Stimulated activated naive CD4-positive, alpha-beta T cell (primary cell): ENCODE results near the gene ARIH1.

Source experiments
- DNase-seq, 6 experiments: peaks; one replicate each; lab custom pipeline; 2025; lab: John Stamatoyannopoulos, UW

The ARIH1 gene

DNA sequence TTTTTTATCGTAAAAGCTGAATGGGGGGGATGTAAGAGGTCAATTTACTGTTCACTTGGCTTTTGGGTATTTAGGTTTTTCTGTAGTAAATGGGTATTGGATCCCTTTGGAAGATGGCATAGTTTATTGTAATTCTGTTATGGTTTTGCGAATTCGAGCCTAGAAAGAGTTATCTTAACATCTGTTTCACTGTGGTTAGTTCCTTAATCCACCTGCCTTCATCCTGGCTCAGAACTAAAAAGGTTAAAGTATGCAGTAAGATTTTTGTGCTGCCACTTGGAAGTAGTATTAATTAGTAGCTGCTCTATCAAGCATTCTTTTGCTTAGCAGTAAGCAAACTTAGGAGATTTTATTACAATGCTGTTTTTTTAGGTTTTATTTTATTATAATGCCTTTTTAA is 62.4 kb downstream of the ARIH1 start:
- DNase-seq = no peak

DNA sequence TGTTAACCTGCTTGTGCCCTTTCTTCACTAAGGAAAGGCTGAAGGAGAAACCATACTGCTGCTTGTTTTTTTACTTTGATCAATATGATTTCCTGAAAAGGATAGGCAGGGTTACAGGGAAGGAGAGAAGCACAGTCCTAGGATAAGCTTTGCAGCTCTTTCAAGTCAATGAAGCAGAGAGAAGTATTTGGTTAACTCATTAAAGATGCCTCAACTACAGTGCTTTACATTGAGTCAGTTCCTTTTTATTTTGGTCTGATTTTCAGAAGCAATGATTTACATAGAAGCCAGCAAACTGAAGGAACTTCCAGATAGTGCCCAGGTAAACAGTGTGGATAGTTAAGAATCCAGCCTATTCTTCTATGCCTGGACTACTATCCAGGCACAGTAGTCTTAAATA is 64.8 kb downstream of the ARIH1 start:
- DNase-seq = no peak

DNA sequence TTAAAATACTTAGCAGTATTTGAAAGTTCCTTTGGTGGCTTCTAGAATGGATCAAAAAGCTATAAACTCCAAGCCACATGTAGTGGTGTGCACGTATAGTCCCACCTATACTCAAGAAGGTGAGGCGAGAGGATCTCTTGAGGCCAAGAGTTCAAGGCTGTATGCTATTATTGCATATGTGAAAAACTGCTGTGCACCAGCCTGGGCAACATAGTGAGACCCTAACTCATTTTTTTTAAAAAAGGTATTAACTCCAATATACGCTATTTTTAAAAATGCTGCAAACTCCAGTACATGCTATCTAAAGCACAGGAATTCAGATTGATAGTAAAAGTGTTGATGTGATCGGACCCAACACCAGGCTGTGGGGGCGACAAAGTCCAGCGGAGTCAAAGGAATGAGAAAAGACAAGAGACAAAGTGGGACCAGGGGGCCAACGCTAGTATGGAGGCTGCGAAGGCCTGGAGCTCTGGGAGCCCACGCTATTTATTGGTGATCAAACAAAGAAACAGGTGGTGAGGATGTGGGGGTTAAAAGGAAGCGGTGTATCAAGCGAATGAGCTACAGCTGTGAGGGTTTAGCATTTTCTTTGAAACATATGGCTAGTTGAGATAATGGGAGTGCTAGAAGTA is 66.6 kb downstream of the ARIH1 start:
- DNase-seq = no peak

- DNase-seq = no peak
Observed at GRCh38 chr15:72541674-72542073, 67.5 kb downstream of the ARIH1 start.

- no peak for DNase-seq
Observed at GRCh38 chr15:72545156-72545555, 71.0 kb downstream of the ARIH1 start.

DNA sequence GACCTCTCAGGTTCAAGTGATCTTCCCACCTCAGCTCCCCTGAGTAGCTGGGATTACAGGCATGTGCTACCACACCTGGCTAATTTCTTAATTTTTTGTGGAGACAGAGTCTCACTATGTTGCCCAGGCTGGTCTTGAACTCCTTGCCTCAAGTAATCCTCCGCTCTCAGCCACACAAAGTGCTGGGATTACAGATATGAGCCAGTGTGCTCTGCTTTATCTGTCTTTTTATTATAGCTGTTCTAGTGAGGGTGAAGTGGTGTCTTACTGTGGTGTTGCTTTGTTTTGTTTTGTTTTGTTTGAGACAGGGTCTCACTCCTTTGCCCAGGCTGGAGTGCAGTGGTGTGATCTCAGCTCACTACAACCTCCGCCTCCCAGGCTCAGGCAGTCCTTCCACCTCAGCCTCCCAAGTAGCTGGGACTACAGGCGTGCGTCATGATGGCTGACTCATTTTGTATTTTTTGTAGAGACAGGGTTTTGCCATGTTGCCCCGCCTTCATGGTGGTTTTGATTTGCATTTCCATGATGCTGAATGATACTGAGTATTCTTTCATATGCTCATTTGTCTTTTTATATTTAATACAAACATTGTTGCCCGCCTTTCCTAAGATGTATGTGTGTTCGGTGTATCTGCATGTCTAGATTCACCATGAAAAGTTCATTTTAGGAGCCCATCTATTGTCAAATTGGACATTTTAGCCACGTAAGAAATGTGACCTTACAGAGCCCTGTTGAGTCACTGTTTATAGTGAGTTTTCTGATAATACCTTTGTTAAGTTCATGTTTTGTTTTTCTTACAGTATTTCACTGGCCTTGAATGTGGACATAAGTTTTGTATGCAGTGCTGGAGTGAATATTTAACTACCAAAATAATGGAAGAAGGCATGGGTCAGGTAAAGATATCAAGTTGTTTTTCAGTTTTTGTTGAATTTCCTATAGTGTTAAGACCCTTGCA is 80.6 kb downstream of the ARIH1 start:
- no peak for DNase-seq

- no peak for DNase-seq
Observed at GRCh38 chr15:72559781-72560180, 85.7 kb downstream of the ARIH1 start.

GRCh38 chr15:72560458-72560857 is 86.3 kb downstream of the ARIH1 start:
- no peak for DNase-seq

- no peak for DNase-seq
Observed at GRCh38 chr15:72562386-72562785, 88.3 kb downstream of the ARIH1 start.

- no peak for DNase-seq
Observed at GRCh38 chr15:72562878-72563277, 88.7 kb downstream of the ARIH1 start.

GRCh38 chr15:72564091-72564490 is 90.0 kb downstream of the ARIH1 start:
- no peak for DNase-seq

DNA sequence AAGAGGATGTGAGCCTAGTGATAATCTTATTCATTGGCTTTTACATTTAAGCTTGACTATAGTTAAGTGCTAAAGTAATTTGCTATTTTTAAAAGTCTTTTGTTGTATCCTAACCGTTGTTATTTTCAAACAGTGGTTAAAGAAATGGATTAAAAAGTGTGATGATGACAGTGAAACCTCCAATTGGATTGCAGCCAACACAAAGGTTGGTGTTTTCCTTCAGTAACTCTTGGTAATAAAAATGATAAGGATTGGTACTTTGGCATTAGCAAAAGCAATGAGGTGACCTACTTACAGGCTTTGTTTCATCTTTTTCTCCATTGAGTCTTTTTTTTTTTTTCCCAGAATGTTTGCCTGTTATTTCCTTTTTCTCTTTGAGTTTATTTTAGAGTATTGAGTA is 92.8 kb downstream of the ARIH1 start:
- no peak for DNase-seq

DNA sequence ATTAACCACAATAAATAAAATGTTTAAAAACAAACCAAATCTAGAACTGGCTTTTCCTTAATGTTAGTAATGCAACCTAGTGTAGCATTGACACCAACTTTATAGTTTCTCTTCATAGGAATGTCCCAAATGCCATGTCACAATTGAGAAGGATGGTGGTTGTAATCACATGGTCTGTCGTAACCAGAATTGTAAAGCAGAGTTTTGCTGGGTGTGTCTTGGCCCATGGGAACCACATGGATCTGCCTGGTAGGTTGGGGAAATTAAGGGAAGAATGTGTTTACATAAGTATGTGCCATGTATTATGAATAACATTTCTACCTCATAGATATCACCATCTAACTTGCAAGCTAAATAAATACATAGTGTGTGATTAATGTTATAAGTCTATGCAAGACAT is 95.9 kb downstream of the ARIH1 start:
- DNase-seq = no peak

DNA sequence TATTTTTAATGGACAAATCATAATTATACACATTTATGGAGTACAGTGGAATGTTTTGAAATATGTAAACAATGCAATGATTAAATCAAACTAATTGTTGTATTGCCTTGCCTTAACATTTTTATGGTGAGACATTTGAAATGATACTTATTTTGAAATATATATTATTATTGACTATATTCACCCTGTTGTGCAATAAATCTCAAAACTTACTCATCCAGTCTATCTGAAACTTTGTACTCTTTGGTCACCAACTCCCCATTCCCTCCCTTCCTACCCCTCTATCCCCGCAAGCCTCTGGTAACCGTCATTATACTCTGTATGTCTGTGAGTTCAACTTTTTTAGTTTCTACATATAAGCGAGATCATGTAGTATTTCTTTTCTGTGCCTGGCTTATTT is 105.7 kb downstream of the ARIH1 start:
- DNase-seq = no peak

GRCh38 chr15:72584006-72584405 is 109.9 kb downstream of the ARIH1 start:
- DNase-seq = no peak

- DNase-seq = no peak
Observed at GRCh38 chr15:72585025-72585424, 110.9 kb downstream of the ARIH1 start.

DNA sequence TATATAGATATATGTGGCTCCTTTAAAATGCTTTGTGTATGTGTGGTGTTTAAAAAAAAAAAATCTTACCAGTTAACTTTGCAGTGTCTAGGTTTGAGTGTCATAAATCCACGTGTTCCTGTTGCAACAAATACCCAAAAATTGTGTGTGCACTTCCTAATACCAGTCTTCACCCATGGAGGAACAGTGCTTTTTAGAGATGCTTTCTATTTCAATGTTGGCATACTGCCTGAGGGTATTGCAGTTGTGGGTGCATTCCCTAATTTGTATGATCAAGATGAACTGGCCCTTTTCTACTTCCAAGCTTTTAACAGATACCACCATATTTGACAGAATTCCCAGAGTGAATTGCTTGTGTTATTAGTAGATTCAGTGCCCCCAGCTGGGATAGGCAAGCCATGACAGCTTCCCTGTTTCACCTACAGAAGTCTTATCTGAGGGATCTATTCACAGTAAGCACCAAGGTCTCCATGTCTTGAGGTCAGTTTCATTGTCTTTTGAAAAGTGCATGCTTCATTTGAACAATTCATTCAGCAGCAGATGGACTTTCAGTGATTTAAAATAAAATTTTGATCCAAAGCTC is 111.4 kb downstream of the ARIH1 start:
- DNase-seq = no peak

DNA sequence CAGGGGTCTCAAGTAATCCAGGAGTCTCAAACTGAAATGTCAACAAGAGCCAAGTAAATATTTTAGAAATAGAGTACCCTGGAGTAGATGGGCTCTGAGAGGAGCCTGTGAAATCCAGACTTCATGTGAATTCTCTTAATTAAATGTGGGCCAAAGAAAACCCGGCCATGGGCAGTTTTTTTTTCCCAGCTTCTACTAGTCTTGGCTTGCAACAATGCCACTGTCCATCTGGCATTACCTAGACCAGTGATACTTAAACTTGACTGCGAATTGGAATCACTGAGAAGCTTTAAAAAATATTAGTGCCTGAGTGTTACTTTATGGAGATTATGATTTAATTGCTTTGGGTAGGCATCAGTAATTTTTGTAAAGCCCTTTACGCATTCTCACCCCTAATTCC is 114.0 kb downstream of the ARIH1 start:
- no peak for DNase-seq

DNA sequence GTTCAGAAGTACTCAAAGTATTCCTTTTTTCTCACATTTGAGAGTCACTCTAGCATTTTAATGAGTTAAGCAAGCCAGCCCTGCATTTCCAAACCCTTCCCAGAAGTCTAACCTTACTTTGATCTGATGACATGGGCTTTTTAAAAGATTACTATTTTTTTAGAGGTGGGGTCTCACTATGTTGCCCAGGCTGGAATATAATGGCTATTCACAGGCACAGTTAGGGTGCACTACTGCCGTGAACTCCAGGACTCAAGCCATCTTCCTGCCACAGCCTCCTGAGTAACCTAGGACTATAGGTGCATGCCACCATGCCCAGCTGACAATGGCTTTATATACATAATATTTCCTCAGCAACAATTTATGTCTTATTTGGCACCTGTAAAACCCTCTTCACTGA is 116.3 kb downstream of the ARIH1 start:
- no peak for DNase-seq

- no peak for DNase-seq
Observed at GRCh38 chr15:72591361-72591760, 117.2 kb downstream of the ARIH1 start.

DNA sequence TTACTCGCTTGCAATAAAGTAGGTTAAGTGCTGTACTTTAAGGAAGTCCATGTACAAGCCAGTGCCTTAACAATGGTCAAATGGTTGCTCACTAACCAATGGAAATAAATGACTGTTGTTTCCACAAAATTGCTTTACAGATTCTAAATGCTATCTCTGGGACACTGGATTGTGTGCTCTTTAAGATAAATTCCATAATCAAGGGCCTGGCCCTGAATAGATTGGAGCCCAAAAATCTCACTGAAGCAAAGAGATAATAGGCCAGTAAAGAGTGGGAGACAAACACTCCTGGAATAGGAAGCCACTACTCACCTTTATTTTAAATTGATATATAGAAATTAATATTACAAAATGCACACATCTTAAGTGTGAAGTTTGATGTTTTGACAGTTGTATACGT is 118.0 kb downstream of the ARIH1 start:
- no peak for DNase-seq

- no peak for DNase-seq
Observed at GRCh38 chr15:72592676-72593075, 118.5 kb downstream of the ARIH1 start.

GRCh38 chr15:72593838-72594237 is 119.7 kb downstream of the ARIH1 start:
- DNase-seq = no peak
